H1 (cell line): ENCODE results near the gene ZNF490.

Experiments used
- EGR1 ChIP-seq: IDR thresholded peaks from 2 replicates; pipeline ENCODE4 v1.6.1; 2011; ENCODE audit warnings: low read depth, low read length, borderline replicate concordance
- YY1 ChIP-seq: IDR thresholded peaks from 2 replicates; pipeline ENCODE4 v1.6.1; 2011; ENCODE audit warnings: low read depth, mild to moderate bottlenecking, low read length

GRCh38 chr19:12647047-12647446 lies 36.4 kb upstream of the ZNF490 start:
- TF ChIP-seq EGR1 (no peak), YY1 (no peak)
